Esophagus muscularis mucosa (tissue), 4 donors: ENCODE results near the gene CES3. TPM values are rescaled to one million over a fixed set of nuclear protein-coding genes. Genes with fewer than 3 reads are reported as not detected.

ENCODE experiments used
- DNase-seq: peaks from one replicate; pipeline ENCODE4 v3.0.0-alpha.2; 2017; ENCODE audit errors: extremely low spot score
- H3K27ac ChIP-seq, 4 donors: fragments of 200-600 bp; sonication (generic); replicated peaks in 1 of 4; 1 replicate in 3 of 4; 2 replicates in 1 of 4; pipeline ENCODE4 v1.5.1; 2016 to 2019; ENCODE audit warnings: mild to moderate bottlenecking in 1 of 4
- H3K27me3 ChIP-seq, 4 donors: fragments of 200-600 bp; sonication (generic); one replicate each; pipeline versions ENCODE4 v1.5.1 to v1.6.0; 2016 to 2019
- H3K36me3 ChIP-seq, 4 donors: fragments of 200-600 bp; sonication (generic); one replicate each; pipeline ENCODE4 v1.5.1; 2016 to 2019
- H3K4me1 ChIP-seq, 4 donors: fragments of 200-600 bp; sonication (generic); one replicate each; pipeline ENCODE4 v1.5.1; 2016 to 2019
- H3K4me3 ChIP-seq, 4 donors: fragments of 200-600 bp; sonication (generic); 1 replicate in 2 of 4; 2 replicates in 2 of 4; pipeline ENCODE4 v1.5.1; 2016 to 2019; ENCODE audit warnings: mild to moderate bottlenecking in 4 of 4, moderate library complexity in 1 of 4
- H3K9me3 ChIP-seq, 4 donors: fragments of 200-600 bp; sonication (generic); 1 replicate in 3 of 4; 2 replicates in 1 of 4; pipeline ENCODE4 v1.5.1; 2016 to 2019
- EP300 ChIP-seq: sonication (generic); formaldehyde crosslinking; IDR thresholded peaks from one replicate; pipeline ENCODE4 v1.6.1; 2017; ENCODE audit warnings: antibody characterized with exemption
- POLR2A ChIP-seq: fragments of 450-650 bp; IDR thresholded peaks from one replicate; pipeline ENCODE4 v1.6.1; 2017; ENCODE audit warnings: antibody characterized with exemption, moderate library complexity, mild to moderate bottlenecking, low read depth
- POLR2AphosphoS5 ChIP-seq, 2 donors: sonication (generic); formaldehyde crosslinking; IDR thresholded peaks; one replicate each; pipeline ENCODE4 v1.6.1; 2017; ENCODE audit warnings: antibody characterized with exemption in 2 of 2
- WGBS: methylation state at CpG from one replicate; pipeline ENCODE4 v1.1.5; 2018; 5-methylcytosine and 5-hydroxymethylcytosine counted together
- intact Hi-C: fragments of 100-400 bp; cut with DNase I; formaldehyde crosslinking; loops from one replicate; pipeline ENCODE4 v1.15.1; 2023
- total RNA-seq, 4 donors: library from RNA; depleted of rRNA; stranded (reverse); fragments of >200 nt; gene quantifications; one replicate each; pipeline versions ENCODE4 v1.1.0 to v1.2.1, GENCODE V29; 2016
- TF ChIP-seq, protein P1 (sequence below), 3 experiments: fragments of 200-600 bp in 2 of 3; fragments of 450-650 bp in 1 of 3; sonication (generic) in 2 of 3; IDR thresholded peaks; one replicate each; pipeline ENCODE4 v1.5.1; 2017 to 2019; ENCODE audit warnings: antibody characterized with exemption in 3 of 3, mild to moderate bottlenecking in 2 of 3, moderate library complexity in 1 of 3

Gene CES3, protein sequence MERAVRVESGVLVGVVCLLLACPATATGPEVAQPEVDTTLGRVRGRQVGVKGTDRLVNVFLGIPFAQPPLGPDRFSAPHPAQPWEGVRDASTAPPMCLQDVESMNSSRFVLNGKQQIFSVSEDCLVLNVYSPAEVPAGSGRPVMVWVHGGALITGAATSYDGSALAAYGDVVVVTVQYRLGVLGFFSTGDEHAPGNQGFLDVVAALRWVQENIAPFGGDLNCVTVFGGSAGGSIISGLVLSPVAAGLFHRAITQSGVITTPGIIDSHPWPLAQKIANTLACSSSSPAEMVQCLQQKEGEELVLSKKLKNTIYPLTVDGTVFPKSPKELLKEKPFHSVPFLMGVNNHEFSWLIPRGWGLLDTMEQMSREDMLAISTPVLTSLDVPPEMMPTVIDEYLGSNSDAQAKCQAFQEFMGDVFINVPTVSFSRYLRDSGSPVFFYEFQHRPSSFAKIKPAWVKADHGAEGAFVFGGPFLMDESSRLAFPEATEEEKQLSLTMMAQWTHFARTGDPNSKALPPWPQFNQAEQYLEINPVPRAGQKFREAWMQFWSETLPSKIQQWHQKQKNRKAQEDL
- under 1 TPM in 3 of 4 donors, not detected in 1; 0.23 to 0.42 (median 0.33) TPM for total RNA-seq

DNA sequence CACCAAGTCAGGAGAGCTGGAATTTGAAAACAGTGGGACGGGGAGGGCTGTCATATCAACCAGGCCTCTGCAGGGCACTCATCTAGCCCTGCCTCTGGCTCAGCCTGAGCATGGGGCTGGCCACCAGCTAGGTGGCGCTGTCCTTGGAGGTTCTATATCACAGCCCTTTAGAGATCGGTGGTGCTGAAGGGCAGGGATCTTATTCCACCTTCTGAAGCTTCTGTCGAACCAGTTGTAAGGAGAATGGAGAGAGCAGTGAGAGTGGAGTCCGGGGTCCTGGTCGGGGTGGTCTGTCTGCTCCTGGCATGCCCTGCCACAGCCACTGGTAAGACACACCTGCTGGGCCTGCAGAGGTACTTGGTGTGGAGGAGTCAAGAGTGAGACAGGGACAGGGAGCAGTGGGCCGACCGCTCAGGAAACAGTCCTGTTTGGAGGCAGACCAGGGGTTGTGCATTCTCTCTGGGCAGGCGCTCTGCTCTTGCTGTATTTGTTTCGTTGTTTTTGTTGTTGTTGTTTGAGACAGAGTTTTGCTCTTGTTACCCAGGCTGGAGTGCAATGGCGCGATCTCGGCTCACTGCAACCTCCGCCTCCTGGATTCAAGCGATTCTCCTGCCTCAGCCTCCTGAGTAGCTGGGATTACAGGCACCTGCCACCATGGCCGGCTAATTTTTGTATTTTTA is at the start of gene CES3:
TSS of gene CES3 (plus strand) at position 202 of the 680 bp plus-strand sequence. CDS start at position 244, 42 bp downstream.
- intact Hi-C loops: no loop called here
- H3K4me1 ChIP-seq: no peaks in the 10 kb centered on the region
- DNase-seq: no peak
- 76% methylated on average over 14 of the region's 16 CpGs for WGBS
- H3K27me3 ChIP-seq: peaks cover 0 to 6% (median 0%) of the 10 kb centered on the region in 4 donors
- H3K9me3 ChIP-seq: no peaks in the 10 kb centered on the region
- no peak within 1 kb of the TSS for H3K27ac ChIP-seq
- no peak for TF ChIP-seq POLR2AphosphoS5 (IDR thresholded peaks at IDR 0.05)
- TF ChIP-seq, protein P1, sequence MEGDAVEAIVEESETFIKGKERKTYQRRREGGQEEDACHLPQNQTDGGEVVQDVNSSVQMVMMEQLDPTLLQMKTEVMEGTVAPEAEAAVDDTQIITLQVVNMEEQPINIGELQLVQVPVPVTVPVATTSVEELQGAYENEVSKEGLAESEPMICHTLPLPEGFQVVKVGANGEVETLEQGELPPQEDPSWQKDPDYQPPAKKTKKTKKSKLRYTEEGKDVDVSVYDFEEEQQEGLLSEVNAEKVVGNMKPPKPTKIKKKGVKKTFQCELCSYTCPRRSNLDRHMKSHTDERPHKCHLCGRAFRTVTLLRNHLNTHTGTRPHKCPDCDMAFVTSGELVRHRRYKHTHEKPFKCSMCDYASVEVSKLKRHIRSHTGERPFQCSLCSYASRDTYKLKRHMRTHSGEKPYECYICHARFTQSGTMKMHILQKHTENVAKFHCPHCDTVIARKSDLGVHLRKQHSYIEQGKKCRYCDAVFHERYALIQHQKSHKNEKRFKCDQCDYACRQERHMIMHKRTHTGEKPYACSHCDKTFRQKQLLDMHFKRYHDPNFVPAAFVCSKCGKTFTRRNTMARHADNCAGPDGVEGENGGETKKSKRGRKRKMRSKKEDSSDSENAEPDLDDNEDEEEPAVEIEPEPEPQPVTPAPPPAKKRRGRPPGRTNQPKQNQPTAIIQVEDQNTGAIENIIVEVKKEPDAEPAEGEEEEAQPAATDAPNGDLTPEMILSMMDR (IDR thresholded peaks at IDR 0.05): peak; percentile 35 to 63 (median 37)
- no peaks in the 10 kb centered on the region for H3K36me3 ChIP-seq
- H3K4me3 ChIP-seq: no peak within 1 kb of the TSS

DNA sequence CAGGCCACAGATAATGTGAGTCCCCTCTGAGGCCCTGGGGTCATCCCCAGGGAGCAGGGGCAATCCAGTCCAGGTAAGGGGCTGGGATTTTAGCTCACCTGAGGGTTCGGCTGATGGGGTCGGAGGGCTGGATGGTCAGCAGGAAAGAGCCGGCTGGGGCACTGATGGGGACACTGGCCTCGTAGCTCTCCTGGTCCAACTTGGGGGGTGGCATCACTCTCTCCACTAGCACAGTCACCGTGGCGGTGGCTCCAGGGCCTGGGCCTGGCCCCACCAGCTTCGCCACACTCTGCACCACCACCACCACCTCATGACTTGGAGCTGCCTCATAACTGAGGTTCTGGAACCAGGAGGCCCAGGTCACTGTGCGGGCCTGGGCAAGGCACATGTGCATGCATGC is 49.3 kb upstream of the CES3 start:
- H3K36me3 ChIP-seq: no peaks in the 10 kb centered on the region
- H3K4me1 ChIP-seq: peaks cover 2 to 13% (median 6%) of the 10 kb centered on the region in 4 donors
- H3K27ac ChIP-seq: no peak overlapping the region
- TF ChIP-seq POLR2A (no peak), POLR2AphosphoS5 (IDR thresholded peaks at IDR 0.05) (no peak), EP300 (no peak)
- TF ChIP-seq, protein P1 (IDR thresholded peaks at IDR 0.05): no peak
- H3K27me3 ChIP-seq: no peaks in the 10 kb centered on the region
- intact Hi-C loops: no loop called here
- 90% methylated on average over 4 of the region's 8 CpGs for WGBS
- no peak overlapping the region for H3K4me3 ChIP-seq
- DNase-seq: no peak
- no peaks in the 10 kb centered on the region for H3K9me3 ChIP-seq

DNA sequence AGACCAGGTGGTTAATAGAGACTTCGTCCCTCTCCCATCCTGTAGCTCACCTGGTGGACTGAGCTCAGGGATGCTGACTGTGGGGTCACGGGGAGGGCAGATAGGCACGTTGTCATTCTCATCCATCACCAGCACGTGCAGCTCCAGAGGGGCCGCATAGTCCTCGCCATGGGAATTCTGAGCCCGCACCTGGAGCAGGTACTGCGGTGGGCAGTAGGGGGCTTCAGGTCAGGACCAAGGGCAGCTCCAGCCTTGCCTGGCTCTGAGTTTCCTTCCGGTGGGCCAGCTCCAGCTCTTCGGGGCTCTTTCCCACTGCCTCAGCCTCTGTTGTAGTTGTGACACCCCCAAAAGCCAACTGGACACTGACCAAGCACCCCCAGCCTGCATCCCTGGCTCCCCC is 48.0 kb upstream of the CES3 start:
- Histone ChIP-seq H3K4me3 (no peak overlapping the region), H3K4me1 (peaks cover 0 to 1% (median 0%) of the 10 kb centered on the region in 4 donors), H3K9me3 (no peaks in the 10 kb centered on the region), H3K36me3 (no peaks in the 10 kb centered on the region), H3K27me3 (no peaks in the 10 kb centered on the region), H3K27ac (no peak overlapping the region)
- intact Hi-C loops: no loop called here
- WGBS: 51% methylated on average over 9 of the region's 10 CpGs
- TF ChIP-seq, protein P1 (IDR thresholded peaks at IDR 0.05): no peak
- no peak for TF ChIP-seq POLR2AphosphoS5 (IDR thresholded peaks at IDR 0.05)
- TF ChIP-seq POLR2A: no peak
- DNase-seq: no peak

DNA sequence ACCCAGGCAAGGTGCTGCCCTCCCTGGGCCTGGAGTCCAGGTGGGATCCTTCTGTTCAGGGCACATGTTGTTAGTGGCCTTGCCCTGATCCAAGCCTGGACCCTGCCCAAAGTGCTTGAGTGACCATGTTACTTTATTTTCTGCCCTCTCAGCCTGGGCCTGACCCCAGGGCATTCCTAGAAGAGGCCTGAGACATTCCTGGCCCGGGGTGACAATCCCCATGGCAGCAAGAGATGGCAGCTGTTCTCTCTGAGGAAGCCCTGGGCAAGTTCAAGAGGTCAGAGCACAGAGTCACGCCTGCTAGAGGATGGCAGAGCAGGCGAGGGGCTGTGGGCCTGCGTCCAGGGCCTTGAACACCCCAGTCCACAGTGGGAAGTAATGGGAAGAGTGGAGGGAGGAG is 47.4 kb upstream of the CES3 start:
- TF ChIP-seq POLR2A (no peak), EP300 (no peak), POLR2AphosphoS5 (IDR thresholded peaks at IDR 0.05) (no peak)
- TF ChIP-seq, protein P1 (IDR thresholded peaks at IDR 0.05): no peak

More for the DNA sequence above, 47.4 kb upstream of the CES3 start:
- no CpG with 5 or more reads among the region's 4 CpGs for WGBS
- Histone ChIP-seq H3K4me3 (no peak overlapping the region), H3K36me3 (no peaks in the 10 kb centered on the region), H3K9me3 (no peaks in the 10 kb centered on the region), H3K4me1 (peaks cover 0 to 2% (median 1%) of the 10 kb centered on the region in 4 donors), H3K27me3 (no peaks in the 10 kb centered on the region), H3K27ac (no peak overlapping the region)
- intact Hi-C loops: no loop called here
- no peak for DNase-seq
